CMK (cell line): ENCODE data around the gene PDPR.
"Not testable (repeated sequence)": the region's sequence is repeated elsewhere in the genome, so short reads cannot be mapped to it uniquely, and the experiment has no call there.

Source experiments
- DNase-seq: peaks from one replicate; pipeline ENCODE4 v3.0.0-alpha.2; 2010; ENCODE audit warnings: low read depth

PDPR gene

GRCh38 chr16:70162041-70162451 is 47.9 kb downstream of the PDPR start:
- DNase-seq = no peak

GRCh38 chr16:70163596-70163995 is 49.5 kb downstream of the PDPR start:
- DNase-seq = no peak

GRCh38 chr16:70166688-70167087 is 52.6 kb downstream of the PDPR start:
- DNase-seq = not testable (repeated sequence)

GRCh38 chr16:70173212-70173837 is 59.2 kb downstream of the PDPR start, which contains the start of gene CLEC18C:
Gene CLEC18C, plus strand, starts transcription at chr16:70173787. Its CDS starts 492 bp downstream, at chr16:70174279.
- not testable (repeated sequence) for DNase-seq

- DNase-seq = not testable (repeated sequence)
Observed at GRCh38 chr16:70173916-70174315, 59.8 kb downstream of the PDPR start.

DNA sequence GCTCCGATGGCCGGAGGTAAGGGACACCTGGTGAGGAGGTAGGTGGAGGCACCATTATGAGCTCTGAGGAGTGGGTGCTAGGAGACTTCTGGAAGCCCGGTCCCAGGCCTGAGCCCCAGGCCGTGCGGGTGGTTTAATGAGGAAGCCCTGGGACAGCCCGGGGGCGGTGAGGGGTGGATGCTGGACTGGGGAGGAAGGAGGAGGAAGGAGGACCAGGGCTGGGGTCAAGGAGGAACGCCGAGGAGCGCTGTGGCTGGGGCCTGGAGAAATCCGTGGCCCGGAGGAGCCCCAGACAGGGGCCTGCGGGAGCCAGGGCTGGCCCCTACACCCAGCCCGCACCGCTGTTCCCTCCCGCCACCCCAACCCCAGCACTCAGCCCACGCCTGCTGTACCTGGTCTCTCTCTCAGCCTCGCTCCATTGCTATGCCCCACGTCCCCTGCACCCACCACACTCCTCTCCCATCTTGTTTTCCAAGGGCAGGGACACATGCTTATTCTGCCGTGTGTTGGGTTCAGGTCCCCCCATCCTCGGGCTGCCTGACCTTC is 60.3 kb downstream of the PDPR start:
- DNase-seq = not testable (repeated sequence)

DNA sequence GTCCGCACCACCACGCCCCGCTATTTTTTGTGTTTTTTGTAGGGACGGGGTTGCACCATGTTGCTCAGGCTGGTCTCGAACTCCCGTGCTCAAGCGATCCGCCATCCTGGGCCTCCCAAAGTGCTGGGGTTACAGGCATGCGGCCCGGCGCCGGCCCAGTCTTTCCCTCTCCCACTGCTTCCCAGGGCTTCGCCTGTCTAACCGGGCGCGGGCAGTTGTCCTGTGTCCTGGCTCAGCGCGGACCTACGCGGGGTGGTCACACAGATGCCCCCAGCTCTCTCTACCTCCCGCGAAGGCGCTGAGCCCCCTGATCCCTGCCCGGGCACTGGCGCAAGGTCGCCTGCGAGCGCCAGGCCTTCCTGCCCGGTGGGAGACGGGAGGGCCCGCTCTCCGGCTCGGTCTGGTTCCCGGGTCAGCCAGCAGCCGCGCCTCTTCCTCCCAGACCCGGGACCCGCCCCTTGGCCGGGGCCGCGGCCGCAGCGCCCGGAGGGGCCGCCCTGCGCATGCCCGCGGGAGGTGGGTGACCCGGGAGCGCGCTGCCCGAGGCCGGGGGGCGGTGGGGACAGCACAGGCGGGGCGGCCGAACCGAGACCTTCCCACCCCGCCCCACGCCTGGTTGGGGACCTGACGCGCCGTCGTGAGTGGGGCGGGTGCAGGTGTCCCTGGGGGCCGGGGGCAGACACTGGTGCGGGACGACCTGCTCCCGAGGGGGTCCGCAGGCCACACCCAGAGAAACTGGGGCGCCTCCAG is 73.9 kb downstream of the PDPR start:
- DNase-seq = not testable (repeated sequence)

GRCh38 chr16:70188608-70188915 is 74.4 kb downstream of the PDPR start:
- not testable (repeated sequence) for DNase-seq

DNA sequence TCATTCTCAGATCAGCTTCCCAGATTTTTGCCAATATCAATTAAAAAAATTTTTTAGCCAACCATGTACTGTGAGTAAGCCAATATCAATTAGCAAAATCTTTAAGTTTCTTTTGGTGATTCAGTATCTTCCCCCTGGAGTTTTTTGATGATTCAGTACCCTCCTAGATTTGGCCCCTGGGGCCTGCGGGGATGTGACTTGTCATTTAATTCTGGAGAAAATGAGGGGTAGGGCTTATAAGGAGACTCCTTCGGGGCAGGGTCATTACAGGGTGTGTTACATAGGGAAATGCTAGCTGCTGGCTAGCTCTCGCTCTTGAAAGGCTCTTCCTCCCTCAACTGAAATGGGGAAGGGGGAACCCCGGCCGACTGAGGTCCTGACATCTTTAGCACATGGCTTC is 76.4 kb downstream of the PDPR start:
- not testable (repeated sequence) for DNase-seq

DNA sequence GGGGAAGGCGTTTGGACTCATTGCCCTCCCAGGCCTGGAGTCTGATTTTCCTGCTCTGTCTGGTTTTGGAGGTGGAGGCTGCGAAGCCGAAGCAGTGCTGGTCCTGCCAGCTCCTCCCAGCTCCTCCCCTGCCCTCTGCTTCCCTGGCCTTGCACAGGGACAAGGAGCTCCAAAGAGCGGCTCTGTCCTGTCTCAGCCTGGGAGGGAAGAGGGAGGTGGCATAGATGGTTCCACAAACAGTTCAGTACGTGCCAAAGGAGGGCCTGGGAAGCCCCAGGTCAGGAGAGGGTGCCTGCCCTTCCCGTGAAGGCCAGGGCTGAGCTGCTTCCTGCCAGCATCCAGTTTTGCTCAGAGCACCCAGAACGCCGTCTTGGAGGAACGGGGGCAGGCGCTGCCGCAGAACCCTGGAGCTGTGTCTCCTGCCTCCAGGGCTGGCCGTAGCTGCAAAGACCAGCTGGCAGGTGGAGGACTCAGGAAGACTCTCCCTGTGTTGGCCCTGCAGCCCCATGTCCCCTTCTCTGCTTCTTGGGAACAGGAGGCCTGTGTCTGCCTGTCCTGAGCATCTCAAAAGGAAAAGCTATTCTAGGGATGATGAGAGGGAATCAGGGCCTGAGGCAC is 82.7 kb downstream of the PDPR start:
- DNase-seq = not testable (repeated sequence)

DNA sequence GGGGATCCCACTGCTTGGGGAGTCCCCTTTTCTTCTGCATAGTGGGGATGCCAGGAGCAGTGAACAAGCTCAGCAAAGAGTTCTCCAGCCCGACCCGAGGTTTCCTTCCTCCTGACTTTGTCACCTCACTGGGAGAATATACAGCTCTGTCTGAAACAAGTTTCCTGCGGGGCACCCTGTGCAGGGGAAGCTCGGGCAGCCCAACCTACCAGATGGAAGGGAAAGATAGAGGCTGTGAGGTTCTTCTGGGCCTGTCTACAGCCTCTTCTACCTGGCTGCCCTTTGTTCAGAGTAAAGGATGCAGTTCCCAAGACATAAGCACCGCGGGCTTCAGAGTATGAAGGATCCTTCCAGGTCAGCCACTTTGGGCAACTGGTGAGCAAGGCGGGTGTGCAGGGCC is 83.5 kb downstream of the PDPR start:
- not testable (repeated sequence) for DNase-seq

DNA sequence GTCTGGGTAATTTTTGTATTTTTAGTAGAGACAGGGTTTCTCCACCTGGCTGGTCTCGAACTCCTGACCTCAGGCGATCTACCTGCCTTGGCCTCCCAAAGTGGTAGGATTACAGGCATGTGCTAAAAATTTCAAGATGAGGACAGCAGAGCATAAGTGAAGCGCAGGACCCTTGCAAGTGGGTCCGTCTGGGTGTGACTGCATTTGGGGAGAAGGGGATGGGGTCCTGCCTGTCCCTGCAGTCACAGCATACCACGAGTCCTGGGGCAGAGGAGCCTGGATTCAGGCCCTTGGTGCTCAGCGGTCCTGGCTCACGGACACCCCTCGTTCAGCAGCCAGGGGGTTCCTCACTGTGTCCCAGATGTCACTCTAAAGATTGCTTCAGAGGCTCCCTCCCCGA is 84.1 kb downstream of the PDPR start:
- DNase-seq = not testable (repeated sequence)

DNA sequence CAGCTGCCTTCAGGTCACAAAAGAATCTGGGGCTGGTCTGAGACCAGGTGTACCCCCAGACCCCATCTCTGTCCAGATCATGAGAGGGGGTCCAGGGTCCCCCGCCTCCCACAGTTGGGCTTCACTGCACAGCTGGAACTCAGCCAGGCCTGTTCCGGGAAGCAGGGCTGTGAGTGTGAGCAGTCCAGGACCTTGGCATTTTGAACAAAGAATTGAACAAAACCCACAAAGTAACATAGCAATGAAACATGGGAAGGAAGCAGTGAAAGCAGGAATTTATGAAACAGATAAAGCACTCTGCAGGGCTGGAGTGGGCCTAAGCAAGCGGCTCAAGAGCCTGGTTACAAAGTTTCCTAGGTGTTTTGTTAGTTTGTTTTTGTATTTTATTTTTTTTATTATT is 84.5 kb downstream of the PDPR start:
- DNase-seq = not testable (repeated sequence)

DNA sequence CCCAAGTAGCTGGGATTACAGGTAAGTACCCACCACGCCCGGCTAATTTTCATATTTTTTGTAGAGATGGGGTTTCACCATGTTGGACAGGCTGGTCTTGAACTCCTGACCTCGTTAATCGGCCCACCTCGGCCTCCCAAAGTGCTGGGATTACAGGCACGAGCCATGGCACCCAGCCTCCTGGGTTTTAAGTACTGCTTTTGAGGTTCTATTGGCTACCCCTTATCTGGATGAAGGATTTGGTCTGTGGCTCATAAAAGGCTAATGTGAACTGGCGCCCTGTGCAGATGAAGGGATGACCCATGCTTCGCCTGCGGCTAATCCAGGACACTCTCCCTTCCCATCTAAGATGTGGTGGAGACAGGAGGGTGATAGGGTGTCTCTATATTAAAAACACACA is 85.0 kb downstream of the PDPR start:
- DNase-seq = not testable (repeated sequence)

DNA sequence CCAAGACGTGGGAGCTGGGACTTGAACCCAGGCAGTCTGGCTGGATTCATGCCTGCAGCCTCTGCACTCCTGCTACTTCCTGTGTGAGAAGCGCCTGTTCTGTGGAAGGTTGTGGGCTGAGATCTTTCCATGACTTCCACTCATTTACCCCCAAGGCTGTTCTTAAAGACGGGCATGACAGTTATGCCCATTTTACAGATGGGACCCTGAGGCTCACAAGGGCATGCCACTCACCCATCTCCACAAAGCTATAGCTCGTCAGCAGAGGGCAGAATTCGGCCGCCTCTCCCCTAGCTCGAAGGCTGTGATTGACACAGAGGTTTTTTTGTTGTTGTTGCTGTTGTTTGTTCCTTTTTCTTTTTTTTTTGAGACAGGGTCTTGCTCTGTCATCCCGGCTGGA is 85.9 kb downstream of the PDPR start:
- not testable (repeated sequence) for DNase-seq

- not testable (repeated sequence) for DNase-seq
Observed at GRCh38 chr16:70203508-70203907, 89.4 kb downstream of the PDPR start.

GRCh38 chr16:70204010-70204409 is 89.9 kb downstream of the PDPR start:
- DNase-seq = not testable (repeated sequence)

DNA sequence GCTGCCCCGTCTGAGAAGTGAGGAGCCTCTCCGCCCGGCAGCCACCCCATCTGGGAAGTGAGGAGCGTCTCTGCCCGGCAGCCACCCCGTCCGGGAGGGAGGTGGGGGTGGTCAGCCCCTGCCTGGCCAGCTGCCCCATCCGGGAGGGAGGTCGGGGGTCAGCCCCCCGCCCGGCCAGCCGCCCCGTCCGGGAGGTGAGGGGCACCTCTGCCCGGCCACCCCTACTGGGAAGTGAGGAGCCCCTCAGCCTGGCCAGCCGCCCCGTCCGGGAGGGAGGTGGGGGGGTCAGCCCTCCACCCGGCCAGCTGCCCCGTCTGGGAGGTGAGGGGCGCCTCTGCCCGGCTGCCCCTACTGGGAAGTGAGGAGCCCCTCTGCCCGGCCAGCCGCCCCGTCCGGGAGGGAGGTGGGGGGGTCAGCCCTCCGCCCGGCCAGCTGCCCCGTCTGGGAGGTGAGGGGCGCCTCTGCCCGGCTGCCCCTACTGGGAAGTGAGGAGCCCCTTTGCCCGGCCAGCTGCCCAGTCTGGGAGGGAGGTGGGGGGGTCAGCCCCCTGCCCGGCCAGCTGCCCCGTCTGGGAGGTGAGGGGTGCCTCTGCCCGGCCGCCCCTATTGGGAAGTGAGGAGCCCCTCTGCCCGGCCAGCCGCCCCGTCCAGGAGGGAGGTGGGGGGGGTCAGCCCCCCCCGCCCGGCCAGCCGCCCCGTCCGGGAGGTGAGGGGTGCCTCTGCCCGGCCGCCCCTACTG is 90.7 kb downstream of the PDPR start:
- not testable (repeated sequence) for DNase-seq

DNA sequence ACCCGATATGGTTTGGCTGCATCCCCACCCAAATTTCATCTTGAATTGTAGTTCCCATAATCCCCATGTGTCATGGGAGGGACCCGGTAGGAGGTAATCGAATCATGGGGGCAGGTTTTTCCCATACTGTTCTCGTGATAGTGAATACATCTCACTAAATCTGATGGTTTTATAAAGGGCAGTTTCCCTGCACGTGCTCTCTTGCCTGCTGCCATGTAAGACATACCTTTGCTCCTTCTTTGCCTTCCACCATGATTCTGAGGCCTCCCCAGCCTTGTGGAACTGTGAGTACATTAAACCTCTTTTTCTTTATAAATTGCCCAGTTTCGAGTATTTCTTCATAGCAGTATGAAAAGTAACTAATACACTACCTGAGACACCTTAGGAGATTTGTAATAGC is 92.2 kb downstream of the PDPR start:
- not testable (repeated sequence) for DNase-seq
